ENCODE results near the gene SAFB2. TPM values are rescaled to one million over a fixed set of nuclear protein-coding genes. Genes with fewer than 3 reads are reported as not detected.

The SAFB2 gene
- polyA plus RNA-seq, 1 donor from 2014 or later: 40.1 TPM

DNA sequence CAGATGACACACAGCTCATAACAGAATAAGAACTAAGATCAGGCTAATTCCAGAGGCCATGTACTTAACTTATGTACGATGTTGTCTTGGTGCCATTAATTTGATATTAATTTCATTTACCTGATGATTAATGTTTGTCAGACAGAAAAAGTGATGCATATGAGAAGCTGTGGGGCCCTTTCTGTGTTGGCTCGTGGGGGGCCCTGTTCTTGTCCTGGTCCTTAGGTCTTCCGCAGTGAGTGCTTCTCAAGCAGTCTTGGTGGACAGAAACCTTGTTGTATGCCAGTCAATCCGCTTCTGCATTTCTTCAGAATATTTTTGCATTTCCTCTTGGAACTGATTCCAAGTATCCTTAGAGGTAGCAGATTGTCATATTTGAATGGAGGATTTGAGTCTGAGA is 20.5 kb upstream of the SAFB2 start:
- no peak overlapping the region for H3K27ac ChIP-seq (ENCODE audit: low read length)
- no peaks in the 10 kb centered on the region for H3K27me3 ChIP-seq (ENCODE audit: insufficient read depth, low read depth, low read length)
- peaks cover 77% of the 10 kb centered on the region for H3K79me2 ChIP-seq (replicated peaks; ENCODE audit: insufficient read depth, low read length)
- H3K36me3 ChIP-seq (ENCODE audit: insufficient read depth, low read length): peaks cover 5% of the 10 kb centered on the region
- H2AFZ ChIP-seq (ENCODE audit: low read depth, low read length): no peak overlapping the region
- H3K9ac ChIP-seq (ENCODE audit: low read length): no peak overlapping the region
- H3F3A ChIP-seq (ENCODE audit: insufficient read depth, low read length, poor library complexity, severe bottlenecking): no peaks in the 10 kb centered on the region
- H4K20me1 ChIP-seq (ENCODE audit: insufficient read depth): peaks cover 13% of the 10 kb centered on the region
- TF ChIP-seq EZH2 (IDR thresholded peaks at IDR 0.05; ENCODE audit: borderline replicate concordance, insufficient read depth, low read length, poor library complexity, severe bottlenecking) (no peak), SMC3 (conservative IDR thresholded peaks at IDR 0.05; ENCODE audit: poor library complexity) (no peak), POLR2AphosphoS5 (IDR thresholded peaks at IDR 0.05) (no peak), TAF1 (IDR thresholded peaks at IDR 0.05; ENCODE audit: low read depth) (no peak), MXI1 (conservative IDR thresholded peaks at IDR 0.05; ENCODE audit: poor library complexity, severe bottlenecking) (no peak), EP300 (conservative IDR thresholded peaks at IDR 0.05; ENCODE audit: poor library complexity, severe bottlenecking) (no peak)
- TF ChIP-seq, protein P1, sequence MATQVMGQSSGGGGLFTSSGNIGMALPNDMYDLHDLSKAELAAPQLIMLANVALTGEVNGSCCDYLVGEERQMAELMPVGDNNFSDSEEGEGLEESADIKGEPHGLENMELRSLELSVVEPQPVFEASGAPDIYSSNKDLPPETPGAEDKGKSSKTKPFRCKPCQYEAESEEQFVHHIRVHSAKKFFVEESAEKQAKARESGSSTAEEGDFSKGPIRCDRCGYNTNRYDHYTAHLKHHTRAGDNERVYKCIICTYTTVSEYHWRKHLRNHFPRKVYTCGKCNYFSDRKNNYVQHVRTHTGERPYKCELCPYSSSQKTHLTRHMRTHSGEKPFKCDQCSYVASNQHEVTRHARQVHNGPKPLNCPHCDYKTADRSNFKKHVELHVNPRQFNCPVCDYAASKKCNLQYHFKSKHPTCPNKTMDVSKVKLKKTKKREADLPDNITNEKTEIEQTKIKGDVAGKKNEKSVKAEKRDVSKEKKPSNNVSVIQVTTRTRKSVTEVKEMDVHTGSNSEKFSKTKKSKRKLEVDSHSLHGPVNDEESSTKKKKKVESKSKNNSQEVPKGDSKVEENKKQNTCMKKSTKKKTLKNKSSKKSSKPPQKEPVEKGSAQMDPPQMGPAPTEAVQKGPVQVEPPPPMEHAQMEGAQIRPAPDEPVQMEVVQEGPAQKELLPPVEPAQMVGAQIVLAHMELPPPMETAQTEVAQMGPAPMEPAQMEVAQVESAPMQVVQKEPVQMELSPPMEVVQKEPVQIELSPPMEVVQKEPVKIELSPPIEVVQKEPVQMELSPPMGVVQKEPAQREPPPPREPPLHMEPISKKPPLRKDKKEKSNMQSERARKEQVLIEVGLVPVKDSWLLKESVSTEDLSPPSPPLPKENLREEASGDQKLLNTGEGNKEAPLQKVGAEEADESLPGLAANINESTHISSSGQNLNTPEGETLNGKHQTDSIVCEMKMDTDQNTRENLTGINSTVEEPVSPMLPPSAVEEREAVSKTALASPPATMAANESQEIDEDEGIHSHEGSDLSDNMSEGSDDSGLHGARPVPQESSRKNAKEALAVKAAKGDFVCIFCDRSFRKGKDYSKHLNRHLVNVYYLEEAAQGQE (IDR thresholded peaks at IDR 0.05; ENCODE audit: borderline replicate concordance): no peak
- TF ChIP-seq, protein P2, sequence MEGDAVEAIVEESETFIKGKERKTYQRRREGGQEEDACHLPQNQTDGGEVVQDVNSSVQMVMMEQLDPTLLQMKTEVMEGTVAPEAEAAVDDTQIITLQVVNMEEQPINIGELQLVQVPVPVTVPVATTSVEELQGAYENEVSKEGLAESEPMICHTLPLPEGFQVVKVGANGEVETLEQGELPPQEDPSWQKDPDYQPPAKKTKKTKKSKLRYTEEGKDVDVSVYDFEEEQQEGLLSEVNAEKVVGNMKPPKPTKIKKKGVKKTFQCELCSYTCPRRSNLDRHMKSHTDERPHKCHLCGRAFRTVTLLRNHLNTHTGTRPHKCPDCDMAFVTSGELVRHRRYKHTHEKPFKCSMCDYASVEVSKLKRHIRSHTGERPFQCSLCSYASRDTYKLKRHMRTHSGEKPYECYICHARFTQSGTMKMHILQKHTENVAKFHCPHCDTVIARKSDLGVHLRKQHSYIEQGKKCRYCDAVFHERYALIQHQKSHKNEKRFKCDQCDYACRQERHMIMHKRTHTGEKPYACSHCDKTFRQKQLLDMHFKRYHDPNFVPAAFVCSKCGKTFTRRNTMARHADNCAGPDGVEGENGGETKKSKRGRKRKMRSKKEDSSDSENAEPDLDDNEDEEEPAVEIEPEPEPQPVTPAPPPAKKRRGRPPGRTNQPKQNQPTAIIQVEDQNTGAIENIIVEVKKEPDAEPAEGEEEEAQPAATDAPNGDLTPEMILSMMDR (IDR thresholded peaks at IDR 0.05; ENCODE audit: poor library complexity, severe bottlenecking): no peak
- no peaks in the 10 kb centered on the region for H3K9me2 ChIP-seq (ENCODE audit: insufficient read depth, low read length)
- no peak overlapping the region for H3K4me3 ChIP-seq (ENCODE audit: low read length)
- no peaks in the 10 kb centered on the region for H3K9me3 ChIP-seq (ENCODE audit: low read length)
- no peak overlapping the region for H3K4me2 ChIP-seq (ENCODE audit: low read length)

GRCh38 chr19:5642204-5642603 is 19.6 kb upstream of the SAFB2 start:
- Histone ChIP-seq H3K9me3 (ENCODE audit: low read length) (no peaks in the 10 kb centered on the region), H4K20me1 (ENCODE audit: insufficient read depth) (peaks cover 13% of the 10 kb centered on the region)

More at GRCh38 chr19:5642204-5642603, 19.6 kb upstream of the SAFB2 start:
- Histone ChIP-seq H3K79me2 (replicated peaks; ENCODE audit: insufficient read depth, low read length) (peaks cover 77% of the 10 kb centered on the region), H3K27ac (ENCODE audit: low read length) (no peak overlapping the region), H3F3A (ENCODE audit: insufficient read depth, low read length, poor library complexity, severe bottlenecking) (no peaks in the 10 kb centered on the region), H3K27me3 (ENCODE audit: insufficient read depth, low read depth, low read length) (no peaks in the 10 kb centered on the region), H3K4me3 (ENCODE audit: low read length) (no peak overlapping the region), H3K9ac (ENCODE audit: low read length) (no peak overlapping the region), H2AFZ (ENCODE audit: low read depth, low read length) (no peak overlapping the region), H3K4me2 (ENCODE audit: low read length) (no peak overlapping the region), H3K36me3 (ENCODE audit: insufficient read depth, low read length) (peaks cover 5% of the 10 kb centered on the region), H3K9me2 (ENCODE audit: insufficient read depth, low read length) (no peaks in the 10 kb centered on the region)
- TF ChIP-seq POLR2AphosphoS5 (IDR thresholded peaks at IDR 0.05) (no peak), SMC3 (conservative IDR thresholded peaks at IDR 0.05; ENCODE audit: poor library complexity) (no peak), MXI1 (conservative IDR thresholded peaks at IDR 0.05; ENCODE audit: poor library complexity, severe bottlenecking) (no peak), TAF1 (IDR thresholded peaks at IDR 0.05; ENCODE audit: low read depth) (no peak), EP300 (conservative IDR thresholded peaks at IDR 0.05; ENCODE audit: poor library complexity, severe bottlenecking) (no peak), EZH2 (IDR thresholded peaks at IDR 0.05; ENCODE audit: borderline replicate concordance, insufficient read depth, low read length, poor library complexity, severe bottlenecking) (no peak), RAD21 (conservative IDR thresholded peaks at IDR 0.05) (no peak)
- TF ChIP-seq, protein P2 (IDR thresholded peaks at IDR 0.05; ENCODE audit: poor library complexity, severe bottlenecking): no peak
- TF ChIP-seq, protein P1 (IDR thresholded peaks at IDR 0.05; ENCODE audit: borderline replicate concordance): no peak
